H1 (cell line): Measurements from ENCODE around the gene ROR1. TPM values are rescaled to one million over a fixed set of nuclear protein-coding genes. Genes with fewer than 3 reads are reported as not detected.

Experiments
- CTCF ChIA-PET: fragments of 300-600 bp; sonication (Branson Sonifier 250); formaldehyde crosslinking; loops from one replicate; lab custom pipeline; 2021; ENCODE audit not compliant: partially characterized antibody; lab: Charles Lee
- POLR2A ChIA-PET: fragments of 300-600 bp; sonication (Branson Sonifier 250); formaldehyde crosslinking; loops from one replicate; lab custom pipeline; 2021; ENCODE audit warnings: inconsistent platforms; ENCODE audit not compliant: partially characterized antibody; lab: Charles Lee
- DNase-seq, 2 experiments: peaks; one replicate each; pipeline versions ENCODE4 v3.0.0 to v3.0.0-alpha.2; 2010 to 2022; ENCODE audit warnings: low spot score in 2 of 2, low read depth in 1 of 2, mixed read lengths in 1 of 2
- FAIRE-seq: peaks from 2 replicates; lab custom pipeline; 2011; peaks lifted over from hg19 to GRCh38; lab: Jason Lieb, UNC
- H2AFZ ChIP-seq: 2 replicates; pipeline ENCODE4 v1.8.1; 2012; ENCODE audit warnings: low read length, inconsistent platforms
- H2AK5ac ChIP-seq: 2 replicates; pipeline ENCODE4 v1.6.1; 2013; ENCODE audit warnings: low read depth, low read length
- H2BK120ac ChIP-seq: replicated peaks from 2 replicates; pipeline ENCODE3; 2013; ENCODE audit warnings: low read depth, low read length, inconsistent platforms
- H2BK12ac ChIP-seq: 2 replicates; pipeline ENCODE4 v1.6.1; 2013; ENCODE audit warnings: low read depth, low read length
- H2BK15ac ChIP-seq: 2 replicates; pipeline ENCODE4 v1.6.1; 2013; ENCODE audit warnings: low read length
- H2BK20ac ChIP-seq: 2 replicates; pipeline ENCODE4 v1.6.1; 2013; ENCODE audit warnings: low read length
- H2BK5ac ChIP-seq: 2 replicates; pipeline ENCODE4 v1.6.1; 2013; ENCODE audit warnings: low read depth, low read length
- H3K14ac ChIP-seq: 2 replicates; pipeline ENCODE4 v1.6.1; 2013; ENCODE audit warnings: inconsistent platforms; ENCODE audit not compliant: insufficient read length
- H3K18ac ChIP-seq: 2 replicates; pipeline ENCODE4 v1.6.1; 2013; ENCODE audit warnings: low read length; ENCODE audit errors: extremely low read depth
- H3K23ac ChIP-seq: 2 replicates; pipeline ENCODE4 v1.6.1; 2013; ENCODE audit warnings: inconsistent platforms; ENCODE audit not compliant: insufficient read length
- H3K23me2 ChIP-seq: 2 replicates; pipeline ENCODE4 v1.6.1; 2013; ENCODE audit warnings: low read depth, low read length
- H3K27ac ChIP-seq: 2 replicates; pipeline ENCODE4 v1.6.1; 2011; ENCODE audit warnings: low read depth, low read length, inconsistent platforms
- H3K27me3 ChIP-seq, 4 experiments: replicated peaks in 1 of 4; 1 replicate in 1 of 4; 2 replicates in 3 of 4; pipeline versions ENCODE4 v1.6.1 to v1.8.1; 2011 to 2013; ENCODE audit warnings: low read length in 3 of 4, mild to moderate bottlenecking in 3 of 4, inconsistent platforms in 2 of 4, mixed read lengths in 2 of 4, moderate library complexity in 1 of 4; ENCODE audit not compliant: control insufficient read depth in 3 of 4, insufficient read depth in 3 of 4; ENCODE audit errors: extremely low read depth in 1 of 4
- H3K36me3 ChIP-seq, 4 experiments: 2 replicates each; pipeline versions ENCODE4 v1.6.1 to v1.8.1; 2011 to 2013; ENCODE audit warnings: mild to moderate bottlenecking in 4 of 4, low read length in 3 of 4, moderate library complexity in 2 of 4, control low read depth in 1 of 4, inconsistent platforms in 1 of 4; ENCODE audit not compliant: insufficient read depth in 4 of 4, control insufficient read depth in 2 of 4
- H3K4ac ChIP-seq: replicated peaks from 2 replicates; pipeline ENCODE3; 2013; ENCODE audit warnings: low read length, low read depth, mixed read lengths, inconsistent platforms; ENCODE audit not compliant: insufficient read length
- H3K4me1 ChIP-seq, 4 experiments: replicated peaks in 1 of 4; 1 replicate in 1 of 4; 2 replicates in 3 of 4; pipeline versions ENCODE4 v1.6.1 to v1.8.1; 2011 to 2013; ENCODE audit warnings: low read length in 3 of 4, inconsistent platforms in 2 of 4, mixed read lengths in 1 of 4; ENCODE audit not compliant: insufficient read depth in 4 of 4, control insufficient read depth in 3 of 4
- H3K4me2 ChIP-seq, 2 experiments: 2 replicates each; pipeline versions ENCODE4 v1.6.1 to v1.8.1; 2011 to 2013; ENCODE audit warnings: low read depth in 2 of 2, low read length in 2 of 2, control low read depth in 1 of 2, inconsistent platforms in 1 of 2, mild to moderate bottlenecking in 1 of 2; ENCODE audit not compliant: insufficient read depth in 1 of 2
- H3K4me3 ChIP-seq, 4 experiments: fragments of 200-600, 300-600 bp in 1 of 4; sonication (generic), shearing (Covaris generic), sonication (Bioruptor Twin) in 1 of 4; 2 replicates each; pipeline versions ENCODE4 v1.5.1 to v1.8.1; 2011 to 2016; ENCODE audit warnings: low read length in 4 of 4, low read depth in 3 of 4, control low read depth in 2 of 4, inconsistent platforms in 2 of 4, mild to moderate bottlenecking in 2 of 4, mixed read lengths in 1 of 4, moderate library complexity in 1 of 4; ENCODE audit not compliant: insufficient read depth in 2 of 4; ENCODE audit errors: extremely low read depth in 1 of 4
- H3K56ac ChIP-seq: replicated peaks from 2 replicates; pipeline ENCODE3; 2013; ENCODE audit warnings: low read depth, mild to moderate bottlenecking, mixed read lengths, low read length, inconsistent platforms; ENCODE audit not compliant: insufficient read length
- H3K79me1 ChIP-seq: 2 replicates; pipeline ENCODE4 v1.6.1; 2013; ENCODE audit warnings: low read depth, low read length, control low read depth
- H3K79me2 ChIP-seq, 2 experiments: 2 replicates each; pipeline versions ENCODE4 v1.6.1 to v1.8.1; 2012 to 2013; ENCODE audit warnings: low read length in 2 of 2, mild to moderate bottlenecking in 2 of 2, inconsistent platforms in 1 of 2; ENCODE audit not compliant: insufficient read depth in 2 of 2, control insufficient read depth in 1 of 2
- H3K9ac ChIP-seq, 4 experiments: replicated peaks in 1 of 4; 1 replicate in 1 of 4; 2 replicates in 3 of 4; pipeline versions ENCODE4 v1.6.1 to v1.8.1; 2011 to 2013; ENCODE audit warnings: low read depth in 3 of 4, low read length in 3 of 4, control low read depth in 2 of 4, mild to moderate bottlenecking in 2 of 4, moderate library complexity in 2 of 4, inconsistent platforms in 1 of 4; ENCODE audit errors: extremely low read depth in 1 of 4
- H3K9me3 ChIP-seq, 2 experiments: 2 replicates each; pipeline versions ENCODE4 v1.6.1 to v1.8.1; 2012 to 2013; ENCODE audit warnings: mild to moderate bottlenecking in 2 of 2, moderate library complexity in 2 of 2, control low read depth in 1 of 2, inconsistent platforms in 1 of 2, low read depth in 1 of 2, low read length in 1 of 2, mixed read lengths in 1 of 2; ENCODE audit not compliant: insufficient read depth in 2 of 2
- H4K20me1 ChIP-seq, 2 experiments: replicated peaks in 1 of 2; 2 replicates each; pipeline versions ENCODE3 to v1.8.1; 2011 to 2013; ENCODE audit warnings: inconsistent platforms in 2 of 2, low read length in 2 of 2, mild to moderate bottlenecking in 1 of 2; ENCODE audit not compliant: insufficient read depth in 2 of 2, control insufficient read depth in 1 of 2
- H4K5ac ChIP-seq: 2 replicates; pipeline ENCODE4 v1.6.1; 2013; ENCODE audit warnings: low read length, low read depth, mixed read lengths, inconsistent platforms; ENCODE audit not compliant: insufficient read length
- H4K8ac ChIP-seq: 2 replicates; pipeline ENCODE4 v1.8.0; 2013; ENCODE audit warnings: mild to moderate bottlenecking, moderate library complexity, low read length, inconsistent platforms; ENCODE audit not compliant: insufficient read depth; ENCODE audit errors: extremely low read depth
- H4K91ac ChIP-seq: replicated peaks from 2 replicates; pipeline ENCODE3; 2013; ENCODE audit warnings: low read length, mixed read lengths, inconsistent platforms; ENCODE audit not compliant: insufficient read length
- CBX8 ChIP-seq: fragments of 300-800, 300-1000 bp; sonication (generic); IDR thresholded peaks from 2 replicates; pipeline ENCODE4 v1.7.1; 2016; ENCODE audit warnings: low read depth, low read length, borderline replicate concordance
- JUN ChIP-seq: IDR thresholded peaks from 2 replicates; pipeline ENCODE4 v1.6.1; 2011; ENCODE audit warnings: low read depth, mild to moderate bottlenecking, improper control_type of control experiment, low read length
- KDM5A ChIP-seq: fragments of 200-600 bp; IDR thresholded peaks from 2 replicates; pipeline ENCODE4 v1.7.1; 2012; ENCODE audit warnings: mild to moderate bottlenecking, low read length, inconsistent platforms, mixed read lengths
- NANOG ChIP-seq: IDR thresholded peaks from 2 replicates; pipeline ENCODE4 v1.6.1; 2011; ENCODE audit warnings: low read length, low read depth, mild to moderate bottlenecking, inconsistent platforms; ENCODE audit not compliant: insufficient read depth, poor library complexity, severe bottlenecking
- POLR2A ChIP-seq, 2 experiments: IDR thresholded peaks; 1 replicate in 1 of 2; 2 replicates in 1 of 2; pipeline ENCODE4 v1.6.1; 2011; ENCODE audit warnings: low read depth in 2 of 2, low read length in 2 of 2, mild to moderate bottlenecking in 2 of 2; ENCODE audit errors: control extremely low read depth in 1 of 2
- POU5F1 ChIP-seq: IDR thresholded peaks from 2 replicates; pipeline ENCODE4 v1.6.1; 2011; ENCODE audit warnings: low read depth, mild to moderate bottlenecking, low read length, moderate library complexity
- SIX5 ChIP-seq: IDR thresholded peaks from 2 replicates; pipeline ENCODE4 v1.6.1; 2011; ENCODE audit warnings: mild to moderate bottlenecking, low read depth, low read length
- SP1 ChIP-seq: IDR thresholded peaks from 2 replicates; pipeline ENCODE4 v1.6.1; 2011; ENCODE audit warnings: low read depth, low read length
- SUZ12 ChIP-seq: fragments of 200-600 bp; sonication (generic); IDR thresholded peaks from 2 replicates; pipeline ENCODE4 v1.6.1; 2012; ENCODE audit warnings: mild to moderate bottlenecking, inconsistent platforms, low read length, moderate library complexity, mixed read lengths
- WGBS, 2 experiments: shearing (Covaris generic) in 1 of 2; methylation state at CpG; one replicate each; pipeline versions ENCODE4 v1.1.6 to v1.1.7; 2013 to 2015; ENCODE audit warnings: low lambda C conversion rate in 2 of 2, mixed read lengths in 2 of 2, inconsistent platforms in 1 of 2, low coverage in 1 of 2, missing lambda C conversion rate in 1 of 2; ENCODE audit not compliant: insufficient replicate concordance in 2 of 2, insufficient coverage in 1 of 2, insufficient read length in 1 of 2; ENCODE audit errors: extremely low coverage in 1 of 2, missing lambda C conversion rate in 1 of 2; 5-methylcytosine and 5-hydroxymethylcytosine counted together
- polyA plus RNA-seq, 7 experiments: library from polyadenylated mRNA; depleted of rRNA in 3 of 7; stranded (reverse) in 5 of 7; unstranded in 2 of 7; fragments of >200 nt in 5 of 7; fragments of 200-250 nt in 2 of 7; gene quantifications; 1 replicate in 5 of 7; 2 replicates in 1 of 7; 4 replicates in 1 of 7; pipeline versions ENCODE4 v1.2.1 to v1.2.3, GENCODE V29; 2011 to 2013; ENCODE audit warnings: missing spikeins in 2 of 7, mixed read lengths in 2 of 7
- total RNA-seq: library from RNA; stranded (reverse); fragmentation: NEBNext Ultra II Directional; extraction: Animal tissue kit (Norgen Biotek cat#: 25700); gene quantifications from 2 replicates; pipeline ENCODE4 v1.2.1, GENCODE V29; 2021
- TF ChIP-seq, protein P1 (sequence below), 3 experiments: IDR thresholded peaks; 1 replicate in 2 of 3; 2 replicates in 1 of 3; pipeline versions ENCODE4 v1.5.1 to v1.6.1; 2011; ENCODE audit warnings: low read length in 3 of 3, mild to moderate bottlenecking in 3 of 3, inconsistent platforms in 2 of 3, low read depth in 1 of 3, moderate library complexity in 1 of 3; ENCODE audit not compliant: insufficient read depth in 1 of 3; ENCODE audit errors: control extremely low read depth in 1 of 3
- TF ChIP-seq, protein P2 (sequence below): IDR thresholded peaks from 2 replicates; pipeline ENCODE4 v1.6.1; 2011; ENCODE audit warnings: low read depth, mild to moderate bottlenecking, low read length; ENCODE audit not compliant: insufficient read depth

The ROR1 gene
- total and polyA plus RNA-seq, 2 of the 8 experiments (the other 6 are each of a cell fraction or from before 2014, with no cell fraction given) = 33.6 to 73.6 TPM

DNA sequence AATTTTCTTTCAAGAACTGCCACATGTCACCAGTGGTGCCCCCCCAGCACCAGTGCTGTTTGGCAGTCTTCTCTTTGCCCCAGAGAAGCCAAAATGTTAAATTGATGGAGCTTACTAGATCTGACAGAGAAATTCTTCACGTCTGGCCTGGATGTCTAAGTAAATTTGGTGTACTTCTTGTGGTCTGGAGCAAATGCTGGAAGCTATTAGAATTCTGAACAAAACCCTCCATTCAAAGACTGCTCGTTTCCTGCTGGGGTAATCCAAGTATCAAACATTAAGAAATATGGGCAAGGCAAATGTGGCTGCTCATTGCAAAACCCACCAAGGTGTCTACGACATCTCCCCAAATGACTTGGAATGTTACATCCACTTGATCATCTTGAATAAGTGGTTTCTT lies 92.3 kb downstream of the ROR1 start:
- Histone ChIP-seq H3K14ac (no peak overlapping the region), H2BK120ac (no peak overlapping the region), H3K9me3 (no peaks in the 10 kb centered on the region), H2BK20ac (no peak overlapping the region), H4K5ac (no peak overlapping the region), H3K4me1 (peaks cover 0 to 19% (median 5%) of the 10 kb centered on the region in 4 experiments; a peak in 4 of 7 replicates), H2BK12ac (no peak overlapping the region), H4K91ac (no peak overlapping the region), H3K9ac (no peak overlapping the region), H3K79me1 (peaks cover 24% of the 10 kb centered on the region), H2BK5ac (no peak overlapping the region), H3K56ac (no peak overlapping the region), H3K4me2 (no peak overlapping the region), H2AK5ac (no peak overlapping the region), H3K4me3 (no peak overlapping the region), H3K79me2 (peaks cover 16 to 100% of the 10 kb centered on the region in 2 experiments), H3K36me3 (no peaks in the 10 kb centered on the region), H4K20me1 (peaks cover 14 to 18% of the 10 kb centered on the region in 2 experiments), H3K27ac (no peak overlapping the region), H4K8ac (no peak overlapping the region), H3K23ac (no peak overlapping the region), H3K18ac (no peak overlapping the region), H2AFZ (no peak overlapping the region), H3K4ac (no peak overlapping the region), H2BK15ac (no peak overlapping the region), H3K23me2 (no peaks in the 10 kb centered on the region), H3K27me3 (no peaks in the 10 kb centered on the region)
- DNase-seq (no peak), FAIRE-seq (no peak)
- CTCF ChIA-PET = interaction anchor here (0.6 to 7.8 kb wide), 10 partner anchors 11 to 236 kb away, joined by 3 to 69 read pairs (median 4); no protein-coding TSS in a partner anchor
- 76% methylated on average over 3 of the region's 3 CpGs; no CpG with 5 or more reads in 1 of the 2 experiments for WGBS, 2 experiments
- POLR2A ChIA-PET = no interaction called here
- TF ChIP-seq, protein P1, sequence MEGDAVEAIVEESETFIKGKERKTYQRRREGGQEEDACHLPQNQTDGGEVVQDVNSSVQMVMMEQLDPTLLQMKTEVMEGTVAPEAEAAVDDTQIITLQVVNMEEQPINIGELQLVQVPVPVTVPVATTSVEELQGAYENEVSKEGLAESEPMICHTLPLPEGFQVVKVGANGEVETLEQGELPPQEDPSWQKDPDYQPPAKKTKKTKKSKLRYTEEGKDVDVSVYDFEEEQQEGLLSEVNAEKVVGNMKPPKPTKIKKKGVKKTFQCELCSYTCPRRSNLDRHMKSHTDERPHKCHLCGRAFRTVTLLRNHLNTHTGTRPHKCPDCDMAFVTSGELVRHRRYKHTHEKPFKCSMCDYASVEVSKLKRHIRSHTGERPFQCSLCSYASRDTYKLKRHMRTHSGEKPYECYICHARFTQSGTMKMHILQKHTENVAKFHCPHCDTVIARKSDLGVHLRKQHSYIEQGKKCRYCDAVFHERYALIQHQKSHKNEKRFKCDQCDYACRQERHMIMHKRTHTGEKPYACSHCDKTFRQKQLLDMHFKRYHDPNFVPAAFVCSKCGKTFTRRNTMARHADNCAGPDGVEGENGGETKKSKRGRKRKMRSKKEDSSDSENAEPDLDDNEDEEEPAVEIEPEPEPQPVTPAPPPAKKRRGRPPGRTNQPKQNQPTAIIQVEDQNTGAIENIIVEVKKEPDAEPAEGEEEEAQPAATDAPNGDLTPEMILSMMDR (IDR thresholded peaks at IDR 0.05; ENCODE audit: control extremely low read depth in 1 of 3, insufficient read depth in 1 of 3, low read depth in 1 of 3, low read length in 3 of 3) = no peak
- no peak for TF ChIP-seq SIX5
- TF ChIP-seq JUN = no peak
- no peak for TF ChIP-seq SUZ12
- TF ChIP-seq KDM5A = no peak
- no peak for TF ChIP-seq POLR2A (IDR thresholded peaks at IDR 0.05; ENCODE audit: control extremely low read depth in 1 of 2, low read depth in 2 of 2, low read length in 2 of 2)
- no peak for TF ChIP-seq CBX8
- TF ChIP-seq, protein P2, sequence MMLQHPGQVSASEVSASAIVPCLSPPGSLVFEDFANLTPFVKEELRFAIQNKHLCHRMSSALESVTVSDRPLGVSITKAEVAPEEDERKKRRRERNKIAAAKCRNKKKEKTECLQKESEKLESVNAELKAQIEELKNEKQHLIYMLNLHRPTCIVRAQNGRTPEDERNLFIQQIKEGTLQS = no peak
- TF ChIP-seq SP1 = no peak
- no peak for TF ChIP-seq POU5F1
- no peak for TF ChIP-seq NANOG
